Karpas-422 (cell line): ENCODE results near the gene PTPRK. TPM values are rescaled to one million over a fixed set of nuclear protein-coding genes. Genes with fewer than 3 reads are reported as not detected.

Experiments
- DNase-seq: peaks from one replicate; pipeline ENCODE4 v3.0.0-alpha.2; 2015
- H2AFZ ChIP-seq: fragments of 200-600 bp; sonication (generic); 2 replicates; pipeline ENCODE4 v1.6.1; 2014; ENCODE audit warnings: antibody characterized with exemption, low read length, mixed read lengths
- H3K27ac ChIP-seq: fragments of 200-600 bp; sonication (generic); 2 replicates; pipeline ENCODE4 v1.5.1; 2014; ENCODE audit warnings: mild to moderate bottlenecking, low read length, moderate library complexity
- H3K27me3 ChIP-seq: fragments of 200-600 bp; sonication (generic); 2 replicates; pipeline ENCODE4 v1.6.1; 2014; ENCODE audit warnings: low read length, mixed read lengths
- H3K36me3 ChIP-seq: fragments of 200-600 bp; sonication (generic); 2 replicates; pipeline ENCODE4 v1.6.1; 2014; ENCODE audit warnings: low read length, mixed read lengths; ENCODE audit not compliant: insufficient read depth
- H3K4me1 ChIP-seq: fragments of 200-600 bp; sonication (generic); 2 replicates; pipeline ENCODE4 v1.6.1; 2014; ENCODE audit warnings: mild to moderate bottlenecking, low read length, mixed read lengths
- H3K4me2 ChIP-seq: fragments of 200-600 bp; sonication (generic); 2 replicates; pipeline ENCODE4 v1.6.1; 2014; ENCODE audit warnings: low read length, low read depth, mild to moderate bottlenecking; ENCODE audit not compliant: poor library complexity, severe bottlenecking
- H3K4me3 ChIP-seq: fragments of 200-600 bp; sonication (generic); 2 replicates; pipeline ENCODE4 v1.5.1; 2014; ENCODE audit warnings: mild to moderate bottlenecking, antibody characterized with exemption, low read length, mixed read lengths
- H3K79me2 ChIP-seq: fragments of 200-600 bp; sonication (generic); 2 replicates; pipeline ENCODE4 v1.6.1; 2014; ENCODE audit warnings: mild to moderate bottlenecking, low read length, mixed read lengths
- H3K9ac ChIP-seq: fragments of 200-600 bp; sonication (generic); 2 replicates; pipeline ENCODE4 v1.6.0; 2014; ENCODE audit warnings: low read length
- H3K9me2 ChIP-seq: fragments of 200-600 bp; sonication (generic), shearing (Covaris generic); replicated peaks from 2 replicates; pipeline ENCODE4 v1.6.0; 2014; ENCODE audit warnings: mild to moderate bottlenecking, low read length, moderate library complexity; ENCODE audit not compliant: insufficient read depth
- H3K9me3 ChIP-seq: fragments of 300-700, 200-600 bp; sonication (generic); 2 replicates; pipeline ENCODE4 v1.6.1; 2014; ENCODE audit warnings: low read length, mixed read lengths
- H4K20me1 ChIP-seq: fragments of 200-600 bp; sonication (generic); 2 replicates; pipeline ENCODE4 v1.6.1; 2014; ENCODE audit warnings: mild to moderate bottlenecking, antibody characterized with exemption, low read length, low read depth; ENCODE audit not compliant: insufficient read depth
- total RNA-seq: library from RNA; depleted of rRNA; stranded (reverse); fragments of >200 nt; shearing (Covaris generic); gene quantifications from 2 replicates; pipeline ENCODE4 v1.2.3, GENCODE V29; 2014; ENCODE audit warnings: low replicate concordance

Gene PTPRK
- total RNA-seq, 1 experiment from 2014 or later, result 0.04 TPM

- Histone ChIP-seq H3K9me2 (no peaks in the 10 kb centered on the region), H3K9ac (no peak overlapping the region), H3K4me2 (no peak overlapping the region), H3K4me1 (no peaks in the 10 kb centered on the region), H3K27me3 (no peaks in the 10 kb centered on the region), H2AFZ (no peak overlapping the region), H3K9me3 (peaks cover 17% of the 10 kb centered on the region), H3K79me2 (no peaks in the 10 kb centered on the region), H3K27ac (no peak overlapping the region), H4K20me1 (no peaks in the 10 kb centered on the region), H3K4me3 (no peak overlapping the region), H3K36me3 (no peaks in the 10 kb centered on the region)
- no peak for DNase-seq
These were observed 443.6 kb downstream of the PTPRK start for GRCh38 chr6:128076843-128077242.

GRCh38 chr6:128074567-128074966, 445.8 kb downstream of the PTPRK start:
- Histone ChIP-seq H3K4me3 (no peak overlapping the region), H3K79me2 (no peaks in the 10 kb centered on the region), H3K4me2 (no peak overlapping the region), H3K36me3 (no peaks in the 10 kb centered on the region), H3K27me3 (no peaks in the 10 kb centered on the region), H3K9me2 (no peaks in the 10 kb centered on the region), H3K27ac (no peak overlapping the region), H3K4me1 (no peaks in the 10 kb centered on the region), H2AFZ (no peak overlapping the region), H3K9me3 (peaks cover 22% of the 10 kb centered on the region), H4K20me1 (no peaks in the 10 kb centered on the region), H3K9ac (no peak overlapping the region)
- no peak for DNase-seq

GRCh38 chr6:128073389-128073788, 447.0 kb downstream of the PTPRK start:
- Histone ChIP-seq H3K4me2 (no peak overlapping the region), H2AFZ (no peak overlapping the region), H3K9me3 (peaks cover 19% of the 10 kb centered on the region), H3K9ac (no peak overlapping the region), H3K4me3 (no peak overlapping the region), H4K20me1 (no peaks in the 10 kb centered on the region), H3K4me1 (no peaks in the 10 kb centered on the region), H3K79me2 (no peaks in the 10 kb centered on the region), H3K27ac (no peak overlapping the region), H3K27me3 (no peaks in the 10 kb centered on the region), H3K36me3 (no peaks in the 10 kb centered on the region), H3K9me2 (no peaks in the 10 kb centered on the region)
- no peak for DNase-seq

- H2AFZ ChIP-seq, result no peak overlapping the region
- no peaks in the 10 kb centered on the region for H3K27me3 ChIP-seq
- H3K9ac ChIP-seq, result no peak overlapping the region
- no peaks in the 10 kb centered on the region for H3K36me3 ChIP-seq
- no peak overlapping the region for H3K4me2 ChIP-seq
- no peaks in the 10 kb centered on the region for H3K4me1 ChIP-seq
- H3K9me3 ChIP-seq, result peaks cover 20% of the 10 kb centered on the region
- no peak for DNase-seq
- no peaks in the 10 kb centered on the region for H3K79me2 ChIP-seq
- H3K9me2 ChIP-seq, result no peaks in the 10 kb centered on the region
- H3K4me3 ChIP-seq, result no peak overlapping the region
- no peaks in the 10 kb centered on the region for H4K20me1 ChIP-seq
- no peak overlapping the region for H3K27ac ChIP-seq
These were observed 449.2 kb downstream of the PTPRK start for GRCh38 chr6:128071212-128071611.

- H2AFZ ChIP-seq, result no peak overlapping the region
- no peak overlapping the region for H3K4me2 ChIP-seq
- peaks cover 14% of the 10 kb centered on the region for H3K9me3 ChIP-seq
- no peaks in the 10 kb centered on the region for H3K27me3 ChIP-seq
- no peaks in the 10 kb centered on the region for H3K9me2 ChIP-seq
- no peak overlapping the region for H3K4me3 ChIP-seq
- H3K79me2 ChIP-seq, result no peaks in the 10 kb centered on the region
- DNase-seq, result no peak
- no peaks in the 10 kb centered on the region for H3K36me3 ChIP-seq
- H3K4me1 ChIP-seq, result no peaks in the 10 kb centered on the region
- H3K27ac ChIP-seq, result no peak overlapping the region
- no peaks in the 10 kb centered on the region for H4K20me1 ChIP-seq
- no peak overlapping the region for H3K9ac ChIP-seq
These were observed 450.0 kb downstream of the PTPRK start for GRCh38 chr6:128070406-128070805.

- Histone ChIP-seq H3K36me3 (no peaks in the 10 kb centered on the region), H3K9me2 (no peaks in the 10 kb centered on the region), H3K9me3 (peaks cover 16% of the 10 kb centered on the region), H3K4me1 (no peaks in the 10 kb centered on the region), H3K4me2 (no peak overlapping the region), H2AFZ (no peak overlapping the region), H3K9ac (no peak overlapping the region), H3K4me3 (no peak overlapping the region), H4K20me1 (no peaks in the 10 kb centered on the region), H3K27me3 (no peaks in the 10 kb centered on the region), H3K79me2 (no peaks in the 10 kb centered on the region), H3K27ac (no peak overlapping the region)
- DNase-seq, result no peak
These were observed 451.2 kb downstream of the PTPRK start for GRCh38 chr6:128069188-128069587.

GRCh38 chr6:128068119-128068479, 452.3 kb downstream of the PTPRK start:
- Histone ChIP-seq H3K4me2 (no peak overlapping the region), H3K9me2 (no peaks in the 10 kb centered on the region), H3K79me2 (no peaks in the 10 kb centered on the region), H3K27me3 (no peaks in the 10 kb centered on the region), H3K36me3 (no peaks in the 10 kb centered on the region), H3K4me1 (no peaks in the 10 kb centered on the region), H4K20me1 (no peaks in the 10 kb centered on the region), H3K27ac (no peak overlapping the region), H3K9me3 (peaks cover 18% of the 10 kb centered on the region), H3K4me3 (no peak overlapping the region), H2AFZ (no peak overlapping the region), H3K9ac (no peak overlapping the region)
- no peak for DNase-seq

- H2AFZ ChIP-seq, result no peak overlapping the region
- H3K9me3 ChIP-seq, result peaks cover 18% of the 10 kb centered on the region
- H3K4me3 ChIP-seq, result no peak overlapping the region
- no peak overlapping the region for H3K4me2 ChIP-seq
- no peaks in the 10 kb centered on the region for H3K9me2 ChIP-seq
- no peaks in the 10 kb centered on the region for H3K36me3 ChIP-seq
- no peaks in the 10 kb centered on the region for H3K27me3 ChIP-seq
- no peak overlapping the region for H3K9ac ChIP-seq
- H4K20me1 ChIP-seq, result no peaks in the 10 kb centered on the region
- H3K4me1 ChIP-seq, result no peaks in the 10 kb centered on the region
- H3K27ac ChIP-seq, result no peak overlapping the region
- H3K79me2 ChIP-seq, result no peaks in the 10 kb centered on the region
- DNase-seq, result no peak
These were observed 452.8 kb downstream of the PTPRK start for GRCh38 chr6:128067446-128068118.
